ENCODE measurements around the gene SLC31A1.
A peak's percentile ranks its signal among the peaks of the same experiment; 100 is the strongest.

Gene SLC31A1

DNA sequence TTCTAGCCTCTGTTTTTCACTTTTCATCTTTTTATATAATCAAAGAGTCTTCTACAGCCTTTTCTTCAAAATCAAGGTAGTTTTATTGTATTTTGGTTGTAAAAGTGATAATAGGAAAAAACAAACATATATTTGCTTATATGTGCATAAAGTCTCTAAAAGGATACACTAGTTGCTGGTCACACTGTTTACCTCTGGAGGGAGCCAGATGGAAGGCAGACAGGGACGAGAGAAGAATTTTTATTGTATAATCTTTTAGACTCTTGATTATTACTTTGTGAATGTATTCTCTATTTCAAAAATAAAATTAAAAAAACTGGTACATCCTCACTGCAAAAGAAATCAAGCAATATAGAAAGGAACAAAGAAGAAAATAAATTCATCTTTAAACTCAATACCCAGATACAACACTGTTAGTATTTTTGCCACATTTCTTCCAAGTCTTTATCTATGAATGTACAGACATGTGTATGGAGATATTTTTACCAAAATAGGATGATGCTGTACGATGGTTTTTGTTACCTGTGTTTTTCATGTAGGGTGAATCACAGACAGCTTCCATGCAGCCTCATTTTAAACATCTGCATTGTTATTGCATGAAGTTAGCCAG is 88.0 kb downstream of the SLC31A1 start:
- DNase-seq, result peak; percentile 8 to 48

DNA sequence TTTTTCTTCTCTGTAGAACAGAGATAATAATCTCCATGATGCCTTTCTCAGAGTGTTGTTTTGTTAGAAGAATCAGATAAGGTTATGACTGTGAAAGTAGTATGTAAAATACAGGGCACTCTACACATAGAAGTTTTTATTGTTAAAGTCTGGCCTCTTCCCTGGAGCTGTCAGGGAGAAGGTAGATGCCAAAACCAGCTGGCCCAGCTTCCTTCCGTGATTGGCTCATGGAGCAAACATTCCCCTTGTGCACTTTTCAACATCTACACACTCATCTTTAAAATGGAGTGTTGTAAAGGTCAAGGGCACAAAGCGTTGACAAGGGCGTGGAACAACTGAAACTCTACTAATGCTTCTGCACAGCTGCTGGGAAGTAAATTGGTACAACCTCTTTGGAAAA is 89.2 kb downstream of the SLC31A1 start:
- no peak for DNase-seq

DNA sequence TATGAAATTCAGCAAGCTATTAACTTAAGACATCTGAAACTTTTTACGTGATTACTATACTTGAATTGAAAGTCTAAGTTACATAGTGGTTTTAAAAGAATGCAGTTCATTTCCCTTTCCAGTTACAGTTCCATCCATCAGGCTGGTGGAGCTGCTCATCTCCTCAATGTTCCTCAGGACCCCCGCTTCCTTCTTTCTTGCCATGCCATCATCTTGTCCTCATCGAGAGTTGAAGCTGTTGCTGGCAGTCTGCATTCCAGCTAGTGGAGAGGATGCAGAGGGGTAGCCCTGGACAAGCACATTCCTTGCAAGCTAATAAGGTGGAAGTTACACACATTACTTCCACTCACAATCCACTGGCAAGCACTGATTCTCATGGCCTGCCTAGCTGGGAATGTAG is 90.6 kb downstream of the SLC31A1 start:
- no peak for DNase-seq

DNA sequence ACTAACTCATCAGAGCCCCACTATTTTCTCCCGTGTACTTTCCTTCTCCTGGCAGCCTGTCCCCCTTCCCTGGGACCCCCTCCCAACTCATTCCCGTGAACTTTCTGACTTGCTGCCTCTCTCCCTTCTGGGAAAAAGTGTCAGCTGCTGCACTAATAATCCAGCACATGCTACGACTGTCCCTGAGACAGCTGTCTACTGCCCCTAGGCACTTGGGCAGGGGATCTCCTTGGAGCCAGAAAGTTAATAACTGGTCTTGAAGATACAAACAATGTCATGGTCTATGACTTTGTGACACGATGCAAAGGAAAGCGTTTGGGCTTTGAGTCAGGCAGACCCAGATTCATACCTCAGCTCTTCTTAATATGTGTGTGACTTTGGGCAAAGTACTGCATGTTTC is 91.9 kb downstream of the SLC31A1 start:
- no peak for DNase-seq

All from CD4-positive, alpha-beta T cell treated with Interleukin-1 beta for 1 hour (primary cell).